ENCODE data around the gene PCK1. TPM values are rescaled to one million over a fixed set of nuclear protein-coding genes. Genes with fewer than 3 reads are reported as not detected.

The PCK1 gene
- total RNA-seq, 1 experiment from 2014 or later = 0.21 TPM

DNA sequence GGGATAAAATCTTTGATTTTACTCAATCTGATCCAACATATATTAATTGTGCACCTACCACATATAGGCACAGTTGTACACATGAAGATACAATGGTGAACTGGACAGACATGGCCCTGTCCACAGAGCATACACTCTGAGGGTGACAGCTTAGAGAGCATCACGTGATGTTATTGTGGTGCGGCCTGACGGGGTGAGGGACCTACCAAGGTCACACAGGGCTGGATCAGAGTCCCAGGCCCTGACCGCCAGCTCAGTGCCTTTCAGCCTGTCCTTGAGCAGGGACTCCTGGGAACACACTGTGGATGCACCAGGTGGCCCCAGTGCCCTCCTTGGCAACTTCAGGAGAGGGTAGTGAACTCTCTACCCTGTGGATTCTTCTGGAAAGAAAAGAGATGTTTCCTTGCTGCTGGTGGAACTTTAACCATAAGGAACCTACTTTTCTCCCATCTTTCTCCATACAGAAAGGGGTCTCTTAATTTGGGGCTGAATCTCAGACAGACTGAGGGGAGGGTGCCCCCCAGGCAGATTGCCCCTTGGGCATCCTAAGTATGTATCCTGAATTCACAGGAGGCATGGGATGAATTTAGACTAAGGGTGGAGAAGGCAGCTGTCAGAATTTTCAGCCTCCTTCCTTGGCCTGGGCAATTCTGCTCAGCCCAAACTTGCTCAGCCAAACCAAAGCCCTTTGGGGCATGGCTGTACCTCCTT, 26.5 kb downstream of the PCK1 start:
- intact Hi-C loops (cut with micrococcal nuclease; ENCODE audit: unreplicated experiment) (no loop called here), in situ Hi-C loops (cut with HindIII; ENCODE audit: low pct_unique_long_range_greater_than_20kb, low sequenced_read_pairs) (no loop called here)
- H3K27me3 ChIP-seq (ENCODE audit: control insufficient read depth, insufficient read depth, low read length) = 0 out of 2 replicates have a peak, but pooled peaks cover 2% of the 10 kb centered on the region
- DNase-seq (ENCODE audit: low read depth, low spot score) (no peak), ATAC-seq (no peak)
- ChIA-PET CTCF (no interaction called here), POLR2A (no interaction called here)
- H3K4me1 ChIP-seq (ENCODE audit: control insufficient read depth, insufficient read depth, low read length) = peaks cover 4% of the 10 kb centered on the region
- no peak overlapping the region for H3K27ac ChIP-seq (ENCODE audit: low read length)
- TF ChIP-seq POLR2AphosphoS5 (IDR thresholded peaks at IDR 0.05; ENCODE audit: low read depth, low read length) (no peak), TCF7L2 (IDR thresholded peaks at IDR 0.05; ENCODE audit: low read depth, low read length) (no peak), SIN3A (IDR thresholded peaks at IDR 0.05; ENCODE audit: borderline replicate concordance, insufficient read depth, low read depth, low read length) (no peak)
- TF ChIP-seq, protein P1, sequence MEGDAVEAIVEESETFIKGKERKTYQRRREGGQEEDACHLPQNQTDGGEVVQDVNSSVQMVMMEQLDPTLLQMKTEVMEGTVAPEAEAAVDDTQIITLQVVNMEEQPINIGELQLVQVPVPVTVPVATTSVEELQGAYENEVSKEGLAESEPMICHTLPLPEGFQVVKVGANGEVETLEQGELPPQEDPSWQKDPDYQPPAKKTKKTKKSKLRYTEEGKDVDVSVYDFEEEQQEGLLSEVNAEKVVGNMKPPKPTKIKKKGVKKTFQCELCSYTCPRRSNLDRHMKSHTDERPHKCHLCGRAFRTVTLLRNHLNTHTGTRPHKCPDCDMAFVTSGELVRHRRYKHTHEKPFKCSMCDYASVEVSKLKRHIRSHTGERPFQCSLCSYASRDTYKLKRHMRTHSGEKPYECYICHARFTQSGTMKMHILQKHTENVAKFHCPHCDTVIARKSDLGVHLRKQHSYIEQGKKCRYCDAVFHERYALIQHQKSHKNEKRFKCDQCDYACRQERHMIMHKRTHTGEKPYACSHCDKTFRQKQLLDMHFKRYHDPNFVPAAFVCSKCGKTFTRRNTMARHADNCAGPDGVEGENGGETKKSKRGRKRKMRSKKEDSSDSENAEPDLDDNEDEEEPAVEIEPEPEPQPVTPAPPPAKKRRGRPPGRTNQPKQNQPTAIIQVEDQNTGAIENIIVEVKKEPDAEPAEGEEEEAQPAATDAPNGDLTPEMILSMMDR (IDR thresholded peaks at IDR 0.05) = no peak
- TF ChIP-seq, protein P2, sequence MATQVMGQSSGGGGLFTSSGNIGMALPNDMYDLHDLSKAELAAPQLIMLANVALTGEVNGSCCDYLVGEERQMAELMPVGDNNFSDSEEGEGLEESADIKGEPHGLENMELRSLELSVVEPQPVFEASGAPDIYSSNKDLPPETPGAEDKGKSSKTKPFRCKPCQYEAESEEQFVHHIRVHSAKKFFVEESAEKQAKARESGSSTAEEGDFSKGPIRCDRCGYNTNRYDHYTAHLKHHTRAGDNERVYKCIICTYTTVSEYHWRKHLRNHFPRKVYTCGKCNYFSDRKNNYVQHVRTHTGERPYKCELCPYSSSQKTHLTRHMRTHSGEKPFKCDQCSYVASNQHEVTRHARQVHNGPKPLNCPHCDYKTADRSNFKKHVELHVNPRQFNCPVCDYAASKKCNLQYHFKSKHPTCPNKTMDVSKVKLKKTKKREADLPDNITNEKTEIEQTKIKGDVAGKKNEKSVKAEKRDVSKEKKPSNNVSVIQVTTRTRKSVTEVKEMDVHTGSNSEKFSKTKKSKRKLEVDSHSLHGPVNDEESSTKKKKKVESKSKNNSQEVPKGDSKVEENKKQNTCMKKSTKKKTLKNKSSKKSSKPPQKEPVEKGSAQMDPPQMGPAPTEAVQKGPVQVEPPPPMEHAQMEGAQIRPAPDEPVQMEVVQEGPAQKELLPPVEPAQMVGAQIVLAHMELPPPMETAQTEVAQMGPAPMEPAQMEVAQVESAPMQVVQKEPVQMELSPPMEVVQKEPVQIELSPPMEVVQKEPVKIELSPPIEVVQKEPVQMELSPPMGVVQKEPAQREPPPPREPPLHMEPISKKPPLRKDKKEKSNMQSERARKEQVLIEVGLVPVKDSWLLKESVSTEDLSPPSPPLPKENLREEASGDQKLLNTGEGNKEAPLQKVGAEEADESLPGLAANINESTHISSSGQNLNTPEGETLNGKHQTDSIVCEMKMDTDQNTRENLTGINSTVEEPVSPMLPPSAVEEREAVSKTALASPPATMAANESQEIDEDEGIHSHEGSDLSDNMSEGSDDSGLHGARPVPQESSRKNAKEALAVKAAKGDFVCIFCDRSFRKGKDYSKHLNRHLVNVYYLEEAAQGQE (IDR thresholded peaks at IDR 0.05; ENCODE audit: insufficient read depth in 1 of 2, low read depth in 2 of 2, low read length in 1 of 2) = no peak
- no peaks in the 10 kb centered on the region for H3K36me3 ChIP-seq (ENCODE audit: control insufficient read depth, insufficient read depth, low read length)
- no peak overlapping the region for H3K4me3 ChIP-seq (ENCODE audit: low read depth in 2 of 2, low read length in 2 of 2)
- H3K9me3 ChIP-seq (ENCODE audit: control insufficient read depth, insufficient read depth, low read depth, low read length) = no peaks in the 10 kb centered on the region
- no TSS peak for BruUV-seq (replicated peaks)

DNA sequence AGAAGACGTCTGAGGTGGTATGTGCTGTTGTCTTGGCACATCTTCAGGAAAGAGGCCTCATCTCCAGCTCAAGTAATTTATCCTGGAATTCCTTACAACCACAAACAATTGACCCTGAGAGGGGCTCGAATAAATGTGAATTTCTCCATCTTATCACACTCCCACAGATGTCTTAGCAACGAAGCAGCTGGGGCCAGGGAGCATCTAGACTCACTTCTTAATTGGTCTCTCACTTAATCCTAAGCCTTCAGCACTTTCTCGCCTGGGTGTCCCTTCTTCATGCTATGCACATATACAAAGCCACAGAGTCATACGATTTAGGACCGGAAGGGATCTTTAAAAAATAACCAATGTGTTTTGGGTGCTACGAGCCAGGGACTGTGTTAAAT, 27.1 kb downstream of the PCK1 start:
- in situ Hi-C loops (cut with HindIII; ENCODE audit: low pct_unique_long_range_greater_than_20kb, low sequenced_read_pairs) (no loop called here), intact Hi-C loops (cut with micrococcal nuclease; ENCODE audit: unreplicated experiment) (no loop called here)
- Histone ChIP-seq H3K27ac (ENCODE audit: low read length) (no peak overlapping the region), H3K4me1 (ENCODE audit: control insufficient read depth, insufficient read depth, low read length) (no peaks in the 10 kb centered on the region), H3K27me3 (ENCODE audit: control insufficient read depth, insufficient read depth, low read length) (no peaks in the 10 kb centered on the region), H3K4me3 (ENCODE audit: low read depth in 2 of 2, low read length in 2 of 2) (no peak overlapping the region), H3K9me3 (ENCODE audit: control insufficient read depth, insufficient read depth, low read depth, low read length) (no peaks in the 10 kb centered on the region), H3K36me3 (ENCODE audit: control insufficient read depth, insufficient read depth, low read length) (no peaks in the 10 kb centered on the region)
- TF ChIP-seq SIN3A (IDR thresholded peaks at IDR 0.05; ENCODE audit: borderline replicate concordance, insufficient read depth, low read depth, low read length) = no peak
- TF ChIP-seq, protein P1 (IDR thresholded peaks at IDR 0.05) = no peak
- TF ChIP-seq, protein P2 (IDR thresholded peaks at IDR 0.05; ENCODE audit: insufficient read depth in 1 of 2, low read depth in 2 of 2, low read length in 1 of 2) = no peak
- no peak for TF ChIP-seq POLR2AphosphoS5 (IDR thresholded peaks at IDR 0.05; ENCODE audit: low read depth, low read length)
- no peak for TF ChIP-seq TCF7L2 (IDR thresholded peaks at IDR 0.05; ENCODE audit: low read depth, low read length)
- BruUV-seq (replicated peaks) = no TSS peak
- CTCF ChIA-PET = interaction anchor here (0.7 kb wide), 1 partner anchor 22 kb away, joined by 3 read pairs; no protein-coding TSS in a partner anchor
- ATAC-seq (no peak), DNase-seq (ENCODE audit: low read depth, low spot score) (no peak)
- POLR2A ChIA-PET = no interaction called here

All from Panc1 (cell line).